GM18517 (cell line): ENCODE data around the gene ROMO1.
"Not testable (repeated sequence)": the region's sequence is repeated elsewhere in the genome, so short reads cannot be mapped to it uniquely, and the experiment has no call there.

Experiments
- ATAC-seq: cut with Tn5 transposase; IDR thresholded peaks from one replicate; pipeline ENCODE4 v1.9.1; 2021; ENCODE audit warnings: mild to moderate bottlenecking, moderate library complexity; ENCODE audit not compliant: unreplicated experiment

ROMO1 gene

GRCh38 chr20:35710039-35710438, 10.8 kb downstream of the ROMO1 start:
- no peak for ATAC-seq

GRCh38 chr20:35710884-35711587, 11.8 kb downstream of the ROMO1 start:
- no peak for ATAC-seq

- no peak for ATAC-seq
These were observed 12.5 kb downstream of the ROMO1 start for GRCh38 chr20:35711588-35712209.

- ATAC-seq: not testable (repeated sequence)
These were observed 13.9 kb downstream of the ROMO1 start for GRCh38 chr20:35713120-35713519.

- ATAC-seq: no peak
These were observed 14.9 kb downstream of the ROMO1 start for GRCh38 chr20:35714127-35714526.

GRCh38 chr20:35715652-35716051, 16.4 kb downstream of the ROMO1 start:
- ATAC-seq: no peak

GRCh38 chr20:35716330-35716729, 17.1 kb downstream of the ROMO1 start:
- no peak for ATAC-seq

GRCh38 chr20:35718321-35718720, 19.1 kb downstream of the ROMO1 start:
- not testable (repeated sequence) for ATAC-seq

- ATAC-seq: no peak
These were observed 19.9 kb downstream of the ROMO1 start for GRCh38 chr20:35718972-35719635.

GRCh38 chr20:35719717-35720116, 20.5 kb downstream of the ROMO1 start:
- ATAC-seq: no peak

- no peak for ATAC-seq
These were observed 21.2 kb downstream of the ROMO1 start for GRCh38 chr20:35720165-35721123.

GRCh38 chr20:35721219-35721618, 22.0 kb downstream of the ROMO1 start:
- no peak for ATAC-seq

GRCh38 chr20:35721621-35722020, 22.4 kb downstream of the ROMO1 start:
- ATAC-seq: no peak

- not testable (repeated sequence) for ATAC-seq
These were observed 24.1 kb downstream of the ROMO1 start for GRCh38 chr20:35723275-35723639.

- ATAC-seq: not testable (repeated sequence)
These were observed 24.6 kb downstream of the ROMO1 start for GRCh38 chr20:35723652-35724320.

- no peak for ATAC-seq
These were observed 25.4 kb downstream of the ROMO1 start for GRCh38 chr20:35724321-35725230.

GRCh38 chr20:35726842-35727711, 27.9 kb downstream of the ROMO1 start:
- no peak for ATAC-seq

- no peak for ATAC-seq
These were observed 30.1 kb downstream of the ROMO1 start for GRCh38 chr20:35729283-35729807.
